ENCODE data around the gene BTF3.
"Not testable (repeated sequence)": the region's sequence is repeated elsewhere in the genome, so short reads cannot be mapped to it uniquely, and the experiment has no call there.

Gene BTF3

DNA sequence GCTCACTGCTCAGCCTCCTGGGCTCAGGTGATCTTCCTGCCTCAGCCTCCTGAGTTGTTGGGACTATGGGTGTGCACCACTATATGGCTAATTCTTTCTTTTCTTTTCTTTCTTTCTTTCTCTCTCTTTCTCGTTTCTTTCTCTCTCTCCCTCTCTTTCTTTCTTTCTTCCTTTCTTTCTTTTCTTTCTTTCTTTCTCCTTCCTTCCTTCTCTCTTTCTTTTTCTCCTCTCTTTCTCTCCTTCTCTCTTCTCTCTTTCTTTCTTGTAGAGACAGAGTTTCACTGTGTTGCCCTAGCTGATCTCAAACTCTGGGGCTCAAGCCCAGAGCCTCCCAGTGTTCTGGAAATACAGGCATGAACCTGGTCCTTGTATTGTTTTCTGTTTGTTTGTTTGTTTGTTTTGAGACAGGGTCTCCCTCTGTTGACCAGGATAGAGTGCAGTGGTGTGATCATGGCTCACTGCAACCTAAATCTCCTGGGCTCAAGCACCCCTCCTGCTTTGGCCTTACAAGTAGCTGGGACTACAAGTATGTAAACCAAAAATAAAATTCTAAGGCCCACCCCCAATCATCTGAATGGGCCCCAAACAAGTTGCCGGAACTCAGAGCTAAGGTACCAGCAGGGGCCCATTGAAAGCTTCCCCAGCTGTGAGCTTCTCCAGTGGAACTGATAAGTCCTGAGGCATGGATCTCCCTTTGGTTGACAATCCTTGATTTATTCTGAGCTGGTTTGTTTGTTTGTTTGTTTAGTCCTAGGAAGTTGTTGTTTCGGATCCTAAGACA lies 11.9 kb upstream of the BTF3 start:
- no peak for DNase-seq

DNA sequence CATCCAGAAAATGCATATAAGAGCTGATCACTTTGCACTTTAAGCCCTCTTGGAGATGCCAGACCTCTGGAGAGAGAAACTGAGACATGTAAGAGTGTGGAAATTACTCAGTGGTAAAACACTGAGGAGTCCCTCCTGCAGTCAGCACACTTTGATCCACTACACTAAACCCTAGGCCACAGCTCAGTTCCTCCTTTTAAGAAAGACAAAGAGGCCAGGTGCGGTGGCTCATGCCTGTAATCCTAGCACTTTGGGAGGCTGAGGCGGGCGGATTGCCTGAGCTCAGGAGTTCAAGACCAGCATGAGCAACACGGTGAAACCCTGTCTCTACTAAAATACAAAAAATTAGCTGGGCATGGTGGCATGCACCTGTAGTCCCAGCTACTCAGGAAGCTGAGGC lies 11.0 kb upstream of the BTF3 start:
- DNase-seq: not testable (repeated sequence)

DNA sequence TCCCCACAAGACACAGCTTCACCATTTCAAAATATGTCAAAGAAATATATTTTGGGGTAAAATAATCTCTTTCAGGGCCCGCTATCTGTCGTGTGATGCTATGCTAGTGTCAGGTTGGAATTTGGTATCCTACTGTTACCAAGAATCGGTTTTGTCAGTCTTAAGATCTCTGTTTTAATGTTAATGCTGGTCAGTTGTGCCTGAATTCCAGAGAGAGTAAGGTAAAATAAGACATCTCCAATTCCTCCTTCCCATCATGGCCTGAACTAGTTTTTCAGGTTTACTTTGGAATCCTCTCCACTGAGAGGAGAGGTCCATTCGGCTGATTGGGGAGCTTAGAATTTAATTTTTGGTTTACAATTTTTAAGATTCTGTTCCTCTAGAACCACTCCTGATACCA lies 10.4 kb upstream of the BTF3 start:
- DNase-seq: no peak

DNA sequence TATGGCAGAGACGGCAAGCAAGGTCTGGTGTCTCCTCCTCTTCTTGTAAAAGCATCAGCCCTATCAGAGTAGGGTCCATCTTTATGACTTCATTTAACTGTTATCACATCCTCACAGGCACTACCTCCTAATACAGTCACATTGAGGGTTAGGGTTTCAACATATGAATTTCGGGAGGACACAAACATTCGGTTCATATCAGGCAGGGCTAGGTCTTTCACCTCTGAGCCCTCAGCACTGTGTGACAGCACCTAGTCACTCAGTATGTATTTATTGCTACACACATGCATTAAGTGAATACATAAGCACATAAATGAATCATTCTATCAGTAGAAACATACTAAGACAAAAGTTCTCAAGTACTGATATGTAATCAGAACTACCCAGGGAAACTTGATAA lies 9.4 kb upstream of the BTF3 start:
- no peak for DNase-seq

- DNase-seq: no peak
Measured at GRCh38 chr5:73490088-73490487, 8.2 kb upstream of the BTF3 start.

GRCh38 chr5:73491155-73491554 lies 7.1 kb upstream of the BTF3 start:
- DNase-seq: no peak

- no peak for DNase-seq
Measured at GRCh38 chr5:73493421-73493820, 4.8 kb upstream of the BTF3 start.

GRCh38 chr5:73494721-73495120 lies 3.5 kb upstream of the BTF3 start:
- no peak for DNase-seq

DNA sequence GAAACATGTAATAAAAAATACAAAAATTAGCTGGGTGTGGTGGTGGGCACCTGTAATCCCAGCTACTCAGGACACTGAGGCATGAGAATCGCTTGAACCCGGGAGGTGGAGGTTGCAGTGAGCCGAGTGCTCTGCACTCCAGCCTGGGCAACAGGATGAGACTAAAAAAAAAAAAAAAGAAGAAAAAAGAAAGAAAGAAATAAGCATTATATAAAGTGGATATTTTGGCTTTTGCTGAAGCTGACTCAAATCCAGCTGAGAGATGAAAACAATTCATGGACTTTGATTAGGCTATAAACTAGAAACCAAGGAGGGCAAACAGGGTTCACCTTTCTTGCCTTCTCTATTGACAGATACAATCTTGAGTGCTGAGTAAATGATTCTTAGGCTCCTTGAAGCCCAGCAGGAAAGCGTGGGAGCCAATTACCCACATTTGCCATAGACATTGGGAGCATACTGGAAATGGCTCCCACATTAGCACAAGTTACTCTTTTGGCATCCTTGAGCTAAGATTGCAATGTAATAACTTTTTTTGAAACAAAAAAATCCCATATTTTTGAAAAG lies 2.4 kb upstream of the BTF3 start:
- no peak for DNase-seq

DNA sequence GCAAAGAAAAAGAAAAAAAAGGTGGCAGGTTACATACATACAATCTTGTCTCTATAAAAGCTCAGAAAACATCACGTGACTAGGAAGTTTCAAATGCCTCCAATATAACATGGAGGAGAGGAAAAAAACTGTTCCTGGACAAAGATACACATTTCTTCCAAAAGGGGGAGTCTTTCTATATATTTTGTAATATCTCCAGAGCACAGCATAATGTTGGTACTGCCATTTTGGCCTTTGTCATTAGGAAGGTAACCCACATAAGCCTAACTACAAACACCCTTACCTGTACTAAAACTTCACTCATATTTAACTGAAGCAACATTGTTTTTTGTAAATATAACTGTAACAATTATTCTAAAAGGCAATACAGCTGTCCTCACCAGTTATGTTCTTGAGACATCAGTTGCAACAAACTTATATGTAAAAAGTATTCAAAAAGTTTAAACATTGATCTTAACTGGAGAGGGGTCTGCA lies 1.2 kb upstream of the BTF3 start:
- DNase-seq: peak; percentile 81

DNA sequence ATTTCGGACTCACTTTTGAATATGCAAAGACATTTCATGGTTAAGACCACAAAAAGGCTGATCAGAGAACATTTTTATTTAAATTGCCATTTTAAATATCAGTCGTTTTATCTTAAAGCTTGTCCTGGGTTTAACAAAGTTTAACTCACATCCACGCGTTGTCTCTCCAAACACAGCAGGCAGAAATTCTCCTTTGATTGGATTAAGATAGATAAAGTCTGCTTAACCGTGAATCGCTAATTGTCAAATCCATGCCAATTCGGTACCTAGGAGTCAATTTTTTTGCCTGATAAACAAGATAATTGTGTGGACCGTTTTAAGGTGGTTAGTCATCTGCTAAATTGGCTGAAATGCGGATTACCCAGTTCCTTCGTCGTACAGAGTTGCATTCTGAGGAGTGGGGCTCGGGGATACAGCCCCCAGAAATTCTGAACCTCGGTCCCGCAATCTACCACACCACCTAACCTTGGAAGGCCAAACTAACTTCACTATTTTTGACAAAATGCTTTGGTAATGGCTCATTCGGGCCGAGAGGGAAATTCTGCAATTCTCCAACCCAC lies 665 bp upstream of the BTF3 start:
- DNase-seq: no peak

GRCh38 chr5:73499187-73499586 lies 945 bp downstream of the BTF3 start:
- DNase-seq: no peak

- no peak for DNase-seq
Measured at GRCh38 chr5:73499756-73500155, 1.5 kb downstream of the BTF3 start.

DNA sequence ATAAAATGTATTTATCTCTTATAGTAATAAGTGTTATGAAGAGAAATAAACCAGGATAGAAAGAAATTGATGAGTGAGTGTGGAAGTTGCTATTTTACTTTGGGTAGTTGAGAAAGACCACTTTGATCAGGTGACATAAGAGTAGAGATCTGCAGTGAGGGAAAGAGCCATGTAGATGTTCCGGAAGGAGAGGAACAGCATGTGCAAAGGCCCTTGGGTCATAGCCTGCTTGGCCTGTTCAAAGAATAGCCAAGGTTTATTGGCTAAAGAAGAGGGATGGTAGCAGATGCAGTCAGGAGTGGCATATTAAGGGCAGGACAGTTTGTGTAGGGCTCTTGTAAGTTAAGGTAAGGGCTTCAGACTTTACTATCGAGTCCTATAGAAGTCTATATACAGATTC lies 3.2 kb downstream of the BTF3 start:
- DNase-seq: no peak

GRCh38 chr5:73506459-73506955 lies 8.3 kb downstream of the BTF3 start:
- no peak for DNase-seq

- no peak for DNase-seq
Measured at GRCh38 chr5:73507062-73507461, 8.8 kb downstream of the BTF3 start.

DNA sequence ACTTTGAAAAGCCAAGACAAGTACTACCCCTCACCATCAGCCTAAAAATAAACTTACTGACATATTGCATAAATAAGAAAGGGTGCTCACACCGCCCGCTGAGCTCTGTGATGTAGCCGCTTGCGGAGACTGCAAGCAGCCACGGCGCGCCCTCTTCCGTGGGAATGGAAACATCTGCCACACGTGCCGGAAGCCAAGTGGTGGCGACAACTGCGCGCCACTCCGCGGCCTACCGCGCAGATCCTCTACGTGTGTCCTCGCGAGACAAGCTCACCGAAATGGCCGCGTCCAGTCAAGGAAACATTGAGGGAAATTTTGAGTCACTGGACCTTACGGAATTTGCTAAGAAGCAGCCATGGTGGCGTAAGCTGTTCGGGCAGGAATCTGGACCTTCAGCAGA lies 10.3 kb downstream of the BTF3 start:
- DNase-seq: not testable (repeated sequence)

GRCh38 chr5:73513996-73514395 lies 15.8 kb downstream of the BTF3 start:
- no peak for DNase-seq

- DNase-seq: no peak
Measured at GRCh38 chr5:73514418-73514817, 16.2 kb downstream of the BTF3 start.

- DNase-seq: no peak
Measured at GRCh38 chr5:73515232-73515631, 17.0 kb downstream of the BTF3 start.

DNA sequence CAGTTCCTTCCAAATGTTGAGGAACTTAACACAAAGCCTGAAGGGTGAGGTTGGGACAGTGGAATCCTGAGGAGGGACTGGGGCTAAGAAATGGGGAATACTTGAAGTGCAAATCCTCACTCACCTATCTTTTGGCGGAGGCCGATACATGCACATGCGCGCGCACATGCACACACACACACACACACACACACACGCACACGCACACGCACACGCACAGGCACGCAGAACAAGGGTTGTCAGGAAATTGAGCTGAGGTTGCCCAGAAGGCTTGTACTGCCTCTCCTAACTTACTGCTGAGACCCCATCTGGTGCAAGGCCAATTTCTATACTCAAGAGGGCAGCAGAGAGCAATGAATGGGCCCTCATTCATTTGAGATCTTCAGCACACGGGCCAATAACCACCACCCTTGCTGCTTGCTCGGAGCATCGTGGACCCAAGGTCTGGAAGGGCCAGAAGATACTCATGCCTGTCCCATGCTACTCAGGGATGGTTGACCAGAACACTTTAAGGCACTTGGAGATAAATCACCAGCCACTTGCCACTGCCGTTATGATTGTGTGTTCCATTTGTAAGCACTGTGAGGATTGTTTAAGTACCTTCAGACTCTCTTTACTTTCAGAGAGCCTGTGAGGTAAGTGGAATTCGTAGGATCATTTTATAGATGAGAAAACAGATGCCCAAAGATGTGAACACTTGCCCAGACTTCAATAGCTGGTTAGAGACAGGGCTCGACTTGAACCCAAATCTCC lies 21.5 kb downstream of the BTF3 start:
- peak; percentile 65 for DNase-seq

- DNase-seq: no peak
Measured at GRCh38 chr5:73522989-73523388, 24.7 kb downstream of the BTF3 start.

DNA sequence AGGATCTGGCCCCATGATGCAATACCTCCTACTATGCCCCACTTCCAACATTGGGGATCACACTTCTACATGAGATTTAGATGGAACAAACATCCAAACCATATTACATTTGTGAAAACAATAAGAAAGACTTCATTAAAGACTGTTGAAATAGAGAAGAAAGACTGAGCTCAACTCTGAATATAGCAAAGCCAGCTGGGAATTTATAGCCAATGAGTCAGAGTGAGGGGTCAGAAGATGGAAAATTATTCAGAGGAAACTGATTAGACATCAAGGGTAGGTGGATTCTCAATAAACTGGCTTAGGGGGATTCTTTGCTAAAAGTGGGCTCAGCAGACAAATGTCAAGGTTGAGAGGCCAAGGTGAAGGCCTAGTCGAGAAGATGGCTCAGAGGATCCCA lies 25.6 kb downstream of the BTF3 start:
- no peak for DNase-seq
